ENCODE results near the gene SMIM17. TPM values are rescaled to one million over a fixed set of nuclear protein-coding genes. Genes with fewer than 3 reads are reported as not detected.
"Not testable (repeated sequence)": the region's sequence is repeated elsewhere in the genome, so short reads cannot be mapped to it uniquely, and the experiment has no call there.

Gene SMIM17
- polyA plus RNA-seq, 1 experiment, result 0.17 TPM

- DNase-seq (ENCODE audit: low read depth, low spot score), result no peak
- TF ChIP-seq CTCF (IDR thresholded peaks at IDR 0.05; ENCODE audit: low read depth, low read length), result no peak
- Histone ChIP-seq H3K4me3 (ENCODE audit: low read depth, low read length) (no peak overlapping the region), H3K27me3 (ENCODE audit: control insufficient read depth, insufficient read depth, low read length) (no peaks in the 10 kb centered on the region), H3K27ac (ENCODE audit: low read depth, low read length) (no peak overlapping the region), H3K9me3 (ENCODE audit: control insufficient read depth, insufficient read depth, low read length) (peaks cover 79% of the 10 kb centered on the region)
- ChIA-PET CTCF (no interaction called here), POLR2A (no interaction called here)
These were observed 28.1 kb downstream of the SMIM17 start for GRCh38 chr19:56670961-56671612.

- DNase-seq (ENCODE audit: low read depth, low spot score), result no peak
- Histone ChIP-seq H3K27me3 (ENCODE audit: control insufficient read depth, insufficient read depth, low read length) (no peaks in the 10 kb centered on the region), H3K4me3 (ENCODE audit: low read depth, low read length) (no peak within 1 kb of the TSS), H3K9me3 (ENCODE audit: control insufficient read depth, insufficient read depth, low read length) (peaks cover 78% of the 10 kb centered on the region), H3K27ac (ENCODE audit: low read depth, low read length) (no peak within 1 kb of the TSS)
- TF ChIP-seq CTCF (IDR thresholded peaks at IDR 0.05; ENCODE audit: low read depth, low read length), result no peak
- CTCF ChIA-PET, result no interaction called here
- POLR2A ChIA-PET, result no interaction called here
These were observed 28.6 kb downstream of the SMIM17 start, which contains the start of gene ZNF835 for GRCh38 chr19:56671613-56671994. Gene ZNF835, minus strand, starts transcription at chr19:56671757. Its CDS starts 6,559 bp downstream, at chr19:56665198.

GRCh38 chr19:56672610-56673009 lies 29.7 kb downstream of the SMIM17 start:
- CTCF ChIA-PET, POLR2A ChIA-PET: not testable (repeated sequence)

GRCh38 chr19:56678205-56678604 lies 35.2 kb downstream of the SMIM17 start:
- H3K9me3 ChIP-seq (ENCODE audit: control insufficient read depth, insufficient read depth, low read length), result peaks cover 64% of the 10 kb centered on the region
- no peak overlapping the region for H3K27ac ChIP-seq (ENCODE audit: low read depth, low read length)
- no peak for TF ChIP-seq CTCF (IDR thresholded peaks at IDR 0.05; ENCODE audit: low read depth, low read length)
- no peaks in the 10 kb centered on the region for H3K27me3 ChIP-seq (ENCODE audit: control insufficient read depth, insufficient read depth, low read length)
- no peak for DNase-seq (ENCODE audit: low read depth, low spot score)
- no peak overlapping the region for H3K4me3 ChIP-seq (ENCODE audit: low read depth, low read length)
- POLR2A ChIA-PET, result no interaction called here
- CTCF ChIA-PET, result no interaction called here

More at GRCh38 chr19:56672610-56673009, 29.7 kb downstream of the SMIM17 start:
- H3K4me3 ChIP-seq (ENCODE audit: low read depth, low read length); DNase-seq (ENCODE audit: low read depth, low spot score); H3K27me3 ChIP-seq (ENCODE audit: control insufficient read depth, insufficient read depth, low read length); H3K27ac ChIP-seq (ENCODE audit: low read depth, low read length): not testable (repeated sequence)
- peaks cover 77% of the 10 kb centered on the region for H3K9me3 ChIP-seq (ENCODE audit: control insufficient read depth, insufficient read depth, low read length)

GRCh38 chr19:56681702-56682101 lies 38.7 kb downstream of the SMIM17 start:
- H3K4me3 ChIP-seq (ENCODE audit: low read depth, low read length), result no peak overlapping the region
- POLR2A ChIA-PET, result no interaction called here
- no peak for DNase-seq (ENCODE audit: low read depth, low spot score)
- H3K9me3 ChIP-seq (ENCODE audit: control insufficient read depth, insufficient read depth, low read length), result peaks cover 55% of the 10 kb centered on the region
- no peak overlapping the region for H3K27ac ChIP-seq (ENCODE audit: low read depth, low read length)
- no peak for TF ChIP-seq CTCF (IDR thresholded peaks at IDR 0.05; ENCODE audit: low read depth, low read length)
- H3K27me3 ChIP-seq (ENCODE audit: control insufficient read depth, insufficient read depth, low read length), result no peaks in the 10 kb centered on the region
- CTCF ChIA-PET, result no interaction called here
